ENCODE data around the gene ARID1B.
A peak's percentile ranks its signal among the peaks of the same experiment; 100 is the strongest.

The ARID1B gene

DNA sequence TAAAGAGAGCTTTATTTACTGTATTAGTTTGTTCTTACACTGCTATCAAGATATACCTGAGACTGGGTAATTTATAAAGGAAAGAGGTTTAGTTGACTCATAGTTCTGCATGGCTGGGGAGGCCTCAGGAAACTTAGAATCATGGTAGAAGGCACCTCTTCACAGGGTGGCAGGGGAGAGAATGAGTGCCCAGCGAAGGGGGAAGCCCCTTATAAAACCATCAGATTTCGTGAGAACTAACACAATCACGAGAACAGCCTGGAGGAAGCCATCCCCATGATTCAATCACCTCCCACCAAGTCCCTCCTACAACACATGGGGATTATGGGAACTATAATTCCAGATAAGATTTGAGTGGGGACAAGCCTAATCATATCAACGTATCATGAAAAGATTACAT lies 27.2 kb downstream of the ARID1B start:
- no peak for DNase-seq (ENCODE audit: low read depth)
- H3K4me3 ChIP-seq (ENCODE audit: low read depth, low read length): no peak overlapping the region
- TF ChIP-seq, protein P1, sequence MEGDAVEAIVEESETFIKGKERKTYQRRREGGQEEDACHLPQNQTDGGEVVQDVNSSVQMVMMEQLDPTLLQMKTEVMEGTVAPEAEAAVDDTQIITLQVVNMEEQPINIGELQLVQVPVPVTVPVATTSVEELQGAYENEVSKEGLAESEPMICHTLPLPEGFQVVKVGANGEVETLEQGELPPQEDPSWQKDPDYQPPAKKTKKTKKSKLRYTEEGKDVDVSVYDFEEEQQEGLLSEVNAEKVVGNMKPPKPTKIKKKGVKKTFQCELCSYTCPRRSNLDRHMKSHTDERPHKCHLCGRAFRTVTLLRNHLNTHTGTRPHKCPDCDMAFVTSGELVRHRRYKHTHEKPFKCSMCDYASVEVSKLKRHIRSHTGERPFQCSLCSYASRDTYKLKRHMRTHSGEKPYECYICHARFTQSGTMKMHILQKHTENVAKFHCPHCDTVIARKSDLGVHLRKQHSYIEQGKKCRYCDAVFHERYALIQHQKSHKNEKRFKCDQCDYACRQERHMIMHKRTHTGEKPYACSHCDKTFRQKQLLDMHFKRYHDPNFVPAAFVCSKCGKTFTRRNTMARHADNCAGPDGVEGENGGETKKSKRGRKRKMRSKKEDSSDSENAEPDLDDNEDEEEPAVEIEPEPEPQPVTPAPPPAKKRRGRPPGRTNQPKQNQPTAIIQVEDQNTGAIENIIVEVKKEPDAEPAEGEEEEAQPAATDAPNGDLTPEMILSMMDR (IDR thresholded peaks at IDR 0.05; ENCODE audit: insufficient read depth, low read depth, low read length, missing control alignments): no peak

DNA sequence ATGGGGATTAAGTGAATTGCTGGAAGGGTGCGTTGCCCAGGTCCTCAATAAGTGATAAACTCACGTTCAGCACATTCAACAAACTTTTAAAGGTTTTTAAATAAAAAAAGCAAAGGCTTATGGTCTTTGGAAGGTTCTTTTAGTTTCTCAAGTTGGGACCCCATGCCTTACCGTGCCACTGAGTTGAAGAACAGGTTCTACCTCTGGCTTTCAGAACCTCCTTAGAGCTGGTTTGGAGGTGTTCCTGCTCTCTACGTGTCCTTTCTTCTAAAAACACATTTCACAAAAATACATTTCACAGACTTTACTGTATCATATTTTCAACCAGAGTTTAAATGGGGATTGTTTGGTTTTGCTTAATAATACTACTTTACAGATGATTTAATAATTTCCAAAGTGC lies 29.0 kb downstream of the ARID1B start:
- H3K4me3 ChIP-seq (ENCODE audit: low read depth, low read length): no peak overlapping the region
- TF ChIP-seq, protein P1 (IDR thresholded peaks at IDR 0.05; ENCODE audit: insufficient read depth, low read depth, low read length, missing control alignments): no peak
- no peak for DNase-seq (ENCODE audit: low read depth)

DNA sequence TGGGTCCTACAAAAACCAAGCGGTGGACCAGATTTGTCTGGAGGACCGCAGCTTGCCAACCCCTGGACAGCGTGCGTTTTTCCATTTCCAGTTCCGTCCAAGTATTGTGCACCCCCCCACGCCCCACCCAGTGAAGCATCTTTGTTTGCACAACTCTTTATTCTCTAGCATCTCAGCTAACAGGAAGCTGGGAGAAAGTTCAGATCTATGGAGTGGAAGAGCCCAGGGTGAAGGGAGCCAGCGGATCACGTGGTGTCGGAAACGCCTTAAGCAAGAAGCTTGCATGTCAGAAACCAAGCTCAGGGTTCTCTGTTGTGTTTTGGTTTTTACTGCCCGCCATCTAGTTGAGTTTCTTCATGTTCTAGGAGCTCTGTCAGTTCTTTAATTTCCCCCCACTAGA lies 29.9 kb downstream of the ARID1B start:
- TF ChIP-seq, protein P1 (IDR thresholded peaks at IDR 0.05; ENCODE audit: insufficient read depth, low read depth, low read length, missing control alignments): no peak
- H3K4me3 ChIP-seq (ENCODE audit: low read depth, low read length): no peak overlapping the region
- DNase-seq (ENCODE audit: low read depth): no peak

DNA sequence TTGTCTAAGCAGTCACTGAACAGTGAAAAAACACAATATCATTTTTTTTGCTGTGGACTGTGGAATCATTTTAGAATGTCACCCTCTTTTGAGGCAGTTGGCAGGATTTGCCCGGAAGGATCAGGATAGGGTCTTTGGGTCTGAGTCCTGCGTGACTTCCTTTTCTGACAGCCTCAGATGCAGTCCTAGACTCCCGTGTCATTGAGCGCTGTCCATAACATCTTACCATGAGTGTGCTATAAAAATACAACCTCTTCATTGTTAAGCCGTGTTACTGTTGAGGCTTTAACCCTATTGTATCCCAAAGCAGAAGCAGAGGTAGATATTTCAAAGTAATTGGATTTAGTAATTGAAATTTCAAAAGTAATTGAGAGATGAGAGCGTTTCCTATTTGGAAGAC lies 30.6 kb downstream of the ARID1B start:
- no peak for DNase-seq (ENCODE audit: low read depth)
- TF ChIP-seq, protein P1 (IDR thresholded peaks at IDR 0.05; ENCODE audit: insufficient read depth, low read depth, low read length, missing control alignments): no peak
- peak overlapping the region; percentile 30 for H3K4me3 ChIP-seq (ENCODE audit: low read depth, low read length)

DNA sequence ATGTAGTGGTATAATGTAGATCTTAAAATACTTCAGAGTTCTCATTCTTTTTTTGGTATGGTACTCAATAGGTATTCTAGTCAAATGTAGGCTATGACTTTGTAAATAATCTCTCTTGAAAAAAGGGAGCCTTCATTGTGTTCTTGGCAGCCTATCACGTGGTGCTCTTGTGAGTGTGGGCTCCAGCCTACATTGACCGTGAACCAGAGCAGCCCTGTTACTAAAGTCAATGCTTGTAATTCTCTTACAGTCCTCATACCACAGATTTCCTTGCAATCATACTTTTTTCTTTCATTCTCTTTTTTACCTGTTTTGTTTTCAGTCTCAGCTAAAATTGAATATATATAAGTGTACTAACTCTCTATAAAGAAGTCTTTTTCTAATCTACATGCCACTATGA lies 31.1 kb downstream of the ARID1B start:
- TF ChIP-seq, protein P1 (IDR thresholded peaks at IDR 0.05; ENCODE audit: insufficient read depth, low read depth, low read length, missing control alignments): no peak
- peak; percentile 54 for DNase-seq (ENCODE audit: low read depth)

DNA sequence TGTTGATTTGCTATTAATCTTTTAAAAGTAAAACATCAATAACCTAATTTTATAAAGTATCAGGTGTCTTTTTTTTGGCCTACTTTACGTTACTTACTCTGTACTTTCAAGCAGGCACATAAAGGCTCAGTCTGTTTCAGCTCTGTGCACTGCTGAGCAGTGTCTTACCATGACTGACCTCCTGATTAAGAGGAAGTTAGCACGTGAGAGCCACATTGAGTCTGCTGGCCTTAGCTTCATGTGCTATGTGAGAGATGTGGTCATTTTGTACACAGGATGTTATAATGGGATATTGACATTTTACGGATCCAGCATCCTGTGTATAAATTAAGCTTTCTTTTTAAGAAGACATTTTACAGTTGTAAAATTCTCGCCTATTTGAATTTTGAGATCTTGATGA lies 31.9 kb downstream of the ARID1B start:
- peak; percentile 82 for DNase-seq (ENCODE audit: low read depth)
- no peak overlapping the region; the same call in 1 of the 2 replicates for H3K4me3 ChIP-seq (ENCODE audit: low read depth, low read length)
- TF ChIP-seq, protein P1 (IDR thresholded peaks at IDR 0.05; ENCODE audit: insufficient read depth, low read depth, low read length, missing control alignments): no peak

More for the DNA sequence above, 31.1 kb downstream of the ARID1B start:
- peak overlapping the region; percentile 30 for H3K4me3 ChIP-seq (ENCODE audit: low read depth, low read length)

DNA sequence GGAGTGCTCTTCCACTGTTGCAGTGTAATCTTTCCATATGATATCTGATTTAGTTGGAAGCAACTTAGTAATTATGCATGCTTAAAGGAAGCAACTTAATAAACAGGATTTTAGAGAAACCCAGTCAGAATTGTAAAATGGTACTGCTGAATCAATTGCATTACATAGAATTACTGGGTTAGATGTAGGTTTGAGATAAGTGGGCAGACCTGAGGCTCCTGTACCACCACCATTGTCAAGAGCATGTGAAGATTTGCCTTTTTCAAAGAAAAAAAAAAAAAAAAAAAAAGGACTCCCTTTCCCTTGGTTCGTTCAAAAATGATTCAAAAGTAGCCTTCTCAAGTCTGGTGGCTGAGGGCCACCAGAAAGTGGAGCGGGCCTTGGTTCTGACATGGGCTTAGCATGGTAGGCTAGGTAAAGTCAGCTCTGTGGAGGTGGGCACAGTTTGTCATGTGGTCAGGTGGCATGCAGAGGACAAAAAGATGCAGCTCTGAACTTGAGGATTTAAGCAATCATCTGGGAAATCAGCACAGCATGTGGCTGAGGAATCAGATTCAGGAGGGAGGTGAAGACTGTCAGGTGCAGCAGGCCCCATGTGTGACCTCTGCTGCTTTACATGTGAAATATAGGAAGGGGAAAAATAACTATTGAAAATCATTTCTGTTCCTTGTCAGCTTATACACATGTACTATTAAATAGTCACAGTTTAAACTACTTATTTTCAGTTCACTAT lies 32.4 kb downstream of the ARID1B start:
- TF ChIP-seq, protein P1 (IDR thresholded peaks at IDR 0.05; ENCODE audit: insufficient read depth, low read depth, low read length, missing control alignments): no peak
- no peak for DNase-seq (ENCODE audit: low read depth)
- no peak overlapping the region for H3K4me3 ChIP-seq (ENCODE audit: low read depth, low read length)
